ENCODE results near the gene SLC3A2. TPM values are rescaled to one million over a fixed set of nuclear protein-coding genes. Genes with fewer than 3 reads are reported as not detected.

SLC3A2 gene
- total RNA-seq (100 to 1,000 TPM; 131 to 228 TPM), polyA plus RNA-seq (ENCODE audit: insufficient read length in 6 of 6) (100 to 1,000 TPM; 161 to 223 (median 180) TPM)
- long read RNA-seq, donor 1, transcript SLC3A2-201 (9 exons, 1,904 nt): major isoform, 35 of 79 reads
- long read RNA-seq, donor 1, transcript SLC3A2-208 (8 exons, 1,486 nt): minor isoform, 10 of 79 reads
- long read RNA-seq, donor 1, partial matches to known transcripts: 27 of 79 reads
- long read RNA-seq, donor 1, other reads (novel, unspliced or antisense): 0 of 79 reads
- long read RNA-seq, donor 2, transcript SLC3A2-201 (9 exons, 1,904 nt): major isoform, 21 of 58 reads
- long read RNA-seq, donor 2, partial matches to known transcripts: 32 of 58 reads
- long read RNA-seq, donor 2, other reads (novel, unspliced or antisense): 0 of 58 reads
- long read RNA-seq, donor 3, transcript SLC3A2-208 (8 exons, 1,486 nt): minor isoform, 7 of 50 reads
- long read RNA-seq, donor 3, transcript SLC3A2-201 (9 exons, 1,904 nt): major isoform, 31 of 50 reads
- long read RNA-seq, donor 3, partial matches to known transcripts: 6 of 50 reads
- long read RNA-seq, donor 3, other reads (novel, unspliced or antisense): 0 of 50 reads
- long read RNA-seq, donor 4, transcript SLC3A2-201 (9 exons, 1,904 nt): major isoform, 100 of 126 reads
- long read RNA-seq, donor 4, transcript SLC3A2-208 (8 exons, 1,486 nt): minor isoform, 8 of 126 reads
- long read RNA-seq, donor 4, partial matches to known transcripts: 5 of 126 reads
- long read RNA-seq, donor 4, other reads (novel, unspliced or antisense): 9 of 126 reads
- long read RNA-seq, donor 5, transcript SLC3A2-208 (8 exons, 1,486 nt): minor isoform, 7 of 200 reads
- long read RNA-seq, donor 5, transcript SLC3A2-201 (9 exons, 1,904 nt): major isoform, 28 of 200 reads
- long read RNA-seq, donor 5, partial matches to known transcripts: 161 of 200 reads
- long read RNA-seq, donor 5, other reads (novel, unspliced or antisense): 0 of 200 reads
- long read RNA-seq, donor 6, transcript SLC3A2-201 (9 exons, 1,904 nt): major isoform, 27 of 74 reads
- long read RNA-seq, donor 6, transcript SLC3A2-208 (8 exons, 1,486 nt): minor isoform, 8 of 74 reads
- long read RNA-seq, donor 6, partial matches to known transcripts: 34 of 74 reads
- long read RNA-seq, donor 6, other reads (novel, unspliced or antisense): 0 of 74 reads
- long read RNA-seq, donor 7, transcript SLC3A2-201 (9 exons, 1,904 nt): major isoform, 20 of 30 reads
- long read RNA-seq, donor 7, transcript SLC3A2-206 (11 exons, 2,084 nt): minor isoform, 5 of 30 reads
- long read RNA-seq, donor 7, partial matches to known transcripts: 0 of 30 reads
- long read RNA-seq, donor 7, other reads (novel, unspliced or antisense): 0 of 30 reads
- long read RNA-seq, donor 8, transcript SLC3A2-201 (9 exons, 1,904 nt): major isoform, 20 of 38 reads
- long read RNA-seq, donor 8, transcript SLC3A2-208 (8 exons, 1,486 nt): minor isoform, 14 of 38 reads
- long read RNA-seq, donor 8, partial matches to known transcripts: 0 of 38 reads
- long read RNA-seq, donor 8, other reads (novel, unspliced or antisense): 0 of 38 reads
- long read RNA-seq, donor 9: 0 reads
- long read RNA-seq, donor 10, transcript SLC3A2-201 (9 exons, 1,904 nt): major isoform, 294 of 341 reads
- long read RNA-seq, donor 10, transcript SLC3A2-208 (8 exons, 1,486 nt): minor isoform, 14 of 341 reads
- long read RNA-seq, donor 10, transcript SLC3A2-206 (11 exons, 2,084 nt): minor isoform, 5 of 341 reads
- long read RNA-seq, donor 10, partial matches to known transcripts: 3 of 341 reads
- long read RNA-seq, donor 10, other reads (novel, unspliced or antisense): 20 of 341 reads
- long read RNA-seq, donor 11, transcript SLC3A2-208 (8 exons, 1,486 nt): minor isoform, 9 of 68 reads
- long read RNA-seq, donor 11, transcript SLC3A2-201 (9 exons, 1,904 nt): major isoform, 40 of 68 reads
- long read RNA-seq, donor 11, partial matches to known transcripts: 14 of 68 reads
- long read RNA-seq, donor 11, other reads (novel, unspliced or antisense): 0 of 68 reads
- long read RNA-seq, donor 12, transcript SLC3A2-201 (9 exons, 1,904 nt): major isoform, 29 of 59 reads
- long read RNA-seq, donor 12, partial matches to known transcripts: 23 of 59 reads
- long read RNA-seq, donor 12, other reads (novel, unspliced or antisense): 0 of 59 reads

DNA sequence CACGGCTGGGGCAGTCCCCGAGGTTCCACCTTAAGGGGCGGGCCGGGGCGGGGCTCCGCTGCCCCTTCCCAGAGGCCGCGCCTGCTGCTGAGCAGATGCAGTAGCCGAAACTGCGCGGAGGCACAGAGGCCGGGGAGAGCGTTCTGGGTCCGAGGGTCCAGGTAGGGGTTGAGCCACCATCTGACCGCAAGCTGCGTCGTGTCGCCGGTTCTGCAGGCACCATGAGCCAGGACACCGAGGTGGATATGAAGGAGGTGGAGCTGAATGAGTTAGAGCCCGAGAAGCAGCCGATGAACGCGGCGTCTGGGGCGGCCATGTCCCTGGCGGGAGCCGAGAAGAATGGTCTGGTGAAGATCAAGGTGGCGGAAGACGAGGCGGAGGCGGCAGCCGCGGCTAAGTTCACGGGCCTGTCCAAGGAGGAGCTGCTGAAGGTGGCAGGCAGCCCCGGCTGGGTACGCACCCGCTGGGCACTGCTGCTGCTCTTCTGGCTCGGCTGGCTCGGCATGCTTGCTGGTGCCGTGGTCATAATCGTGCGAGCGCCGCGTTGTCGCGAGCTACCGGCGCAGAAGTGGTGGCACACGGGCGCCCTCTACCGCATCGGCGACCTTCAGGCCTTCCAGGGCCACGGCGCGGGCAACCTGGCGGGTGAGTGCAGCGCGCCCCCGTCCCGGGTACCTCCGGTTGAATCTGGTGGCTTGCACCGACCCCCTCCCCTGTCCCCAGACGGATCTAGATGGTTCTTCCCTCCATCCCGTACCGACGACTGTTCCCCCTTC is at the start of gene SLC3A2:
Gene SLC3A2, plus strand, starts transcription at position 94 of the 776 bp plus-strand sequence. Its CDS starts 128 bp downstream, at position 222.
- TF ChIP-seq, protein P1, sequence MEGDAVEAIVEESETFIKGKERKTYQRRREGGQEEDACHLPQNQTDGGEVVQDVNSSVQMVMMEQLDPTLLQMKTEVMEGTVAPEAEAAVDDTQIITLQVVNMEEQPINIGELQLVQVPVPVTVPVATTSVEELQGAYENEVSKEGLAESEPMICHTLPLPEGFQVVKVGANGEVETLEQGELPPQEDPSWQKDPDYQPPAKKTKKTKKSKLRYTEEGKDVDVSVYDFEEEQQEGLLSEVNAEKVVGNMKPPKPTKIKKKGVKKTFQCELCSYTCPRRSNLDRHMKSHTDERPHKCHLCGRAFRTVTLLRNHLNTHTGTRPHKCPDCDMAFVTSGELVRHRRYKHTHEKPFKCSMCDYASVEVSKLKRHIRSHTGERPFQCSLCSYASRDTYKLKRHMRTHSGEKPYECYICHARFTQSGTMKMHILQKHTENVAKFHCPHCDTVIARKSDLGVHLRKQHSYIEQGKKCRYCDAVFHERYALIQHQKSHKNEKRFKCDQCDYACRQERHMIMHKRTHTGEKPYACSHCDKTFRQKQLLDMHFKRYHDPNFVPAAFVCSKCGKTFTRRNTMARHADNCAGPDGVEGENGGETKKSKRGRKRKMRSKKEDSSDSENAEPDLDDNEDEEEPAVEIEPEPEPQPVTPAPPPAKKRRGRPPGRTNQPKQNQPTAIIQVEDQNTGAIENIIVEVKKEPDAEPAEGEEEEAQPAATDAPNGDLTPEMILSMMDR (IDR thresholded peaks at IDR 0.05): peak; percentile 46 to 64
- H3K4me3 ChIP-seq: peak within 1 kb of the TSS; percentile 86 to 92
- ATAC-seq (peak; percentile 91), DNase-seq (peak; percentile 90 to 97 (median 92))
- peaks cover 0 to 42% of the 10 kb centered on the region in 2 donors for H3K36me3 ChIP-seq
- H3K27ac ChIP-seq: peak within 1 kb of the TSS; percentile 99
- no peaks in the 10 kb centered on the region for H3K27me3 ChIP-seq
- H3K9me3 ChIP-seq: no peaks in the 10 kb centered on the region
- intact Hi-C loops (cut with DNase I): no loop called here
- peaks cover 39 to 54% of the 10 kb centered on the region in 2 donors for H3K4me1 ChIP-seq

DNA sequence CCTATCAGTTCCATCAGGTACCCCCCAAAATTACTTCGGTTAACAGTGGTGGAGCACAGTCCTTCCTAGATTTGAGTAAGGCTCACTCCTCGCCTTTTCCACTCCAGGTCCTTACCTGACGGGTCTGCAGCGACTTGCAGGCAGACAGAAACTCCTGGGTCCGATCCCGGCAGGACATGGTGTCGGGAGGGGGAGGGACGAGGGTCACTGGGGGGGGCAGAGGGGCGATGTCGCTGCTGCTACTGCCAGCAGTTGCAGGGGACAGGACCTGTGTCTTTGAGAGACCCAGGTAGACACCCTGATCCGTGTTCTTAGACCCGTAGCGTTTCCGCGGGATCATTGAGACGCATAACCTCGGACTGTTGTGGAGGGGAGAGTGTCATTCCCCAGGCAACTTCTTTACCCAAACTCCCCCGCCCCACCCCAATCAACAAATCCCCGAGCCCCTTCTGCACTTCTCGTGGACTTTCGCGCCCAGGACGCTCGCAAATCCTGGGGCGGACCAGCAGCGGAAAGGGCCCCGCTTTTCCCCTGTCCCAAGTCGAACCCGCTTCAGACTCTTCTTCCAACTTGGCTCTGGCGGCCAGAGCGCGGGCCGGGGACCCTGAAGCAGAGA is 49.7 kb upstream of the SLC3A2 start:
- TF ChIP-seq, protein P1 (IDR thresholded peaks at IDR 0.05): no peak
- Histone ChIP-seq H3K27me3 (no peaks in the 10 kb centered on the region), H3K9me3 (no peaks in the 10 kb centered on the region), H3K4me1 (peaks cover 8 to 52% of the 10 kb centered on the region in 2 donors), H3K36me3 (peaks cover 0 to 67% of the 10 kb centered on the region in 2 donors), H3K27ac (peak overlapping the region; percentile 90 to 92), H3K4me3 (peak overlapping the region; percentile 83 to 91)
- intact Hi-C loops (cut with DNase I): no loop called here
- ATAC-seq (no peak), DNase-seq (peak in 1 of 4 donors; percentile 76)

DNA sequence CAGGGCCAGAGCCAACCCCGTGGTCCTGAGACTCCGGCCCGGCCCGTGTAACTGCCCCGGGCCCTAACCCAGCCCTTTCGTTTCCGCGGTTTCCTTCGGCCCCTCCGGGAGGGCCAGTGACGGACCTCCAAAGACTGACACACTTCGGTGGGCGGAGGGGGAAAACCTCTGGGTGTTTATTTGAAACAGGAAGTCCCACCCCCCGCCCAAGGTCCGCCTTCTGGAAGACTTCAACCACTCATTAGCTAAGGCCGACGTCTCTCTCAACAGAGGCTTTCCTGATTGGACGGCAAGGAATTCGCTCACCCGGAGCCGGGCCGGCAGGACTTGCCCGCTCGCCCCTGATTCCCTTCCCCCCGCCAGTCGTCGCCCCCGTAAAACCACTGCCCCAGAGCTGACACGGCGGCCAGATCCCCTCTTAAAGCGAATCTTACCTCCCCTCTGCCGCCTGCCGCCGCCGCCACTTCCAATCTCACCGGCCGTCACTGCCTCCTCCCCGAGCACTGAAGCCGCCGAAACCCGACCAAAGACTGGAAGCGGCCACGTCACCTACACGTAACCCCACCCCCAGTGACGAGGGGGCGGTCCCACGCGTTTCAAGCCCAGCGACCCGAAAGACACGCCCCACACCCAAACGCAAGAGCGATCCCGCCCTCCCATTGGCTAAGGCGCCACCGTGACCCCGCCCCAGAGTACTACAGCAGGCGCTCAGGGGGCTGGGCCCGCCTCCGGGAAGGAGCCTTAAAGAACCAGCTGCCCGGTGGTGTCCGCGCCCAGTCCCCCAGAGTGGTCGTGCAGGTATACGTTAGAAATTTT is 49.0 kb upstream of the SLC3A2 start, which contains the start of gene STX5:
Gene STX5, minus strand, starts transcription at position 532 of the 816 bp plus-strand sequence. CDS start 808 bp downstream, outside the sequence.
- H3K27ac ChIP-seq: peak within 1 kb of the TSS; percentile 90 to 92
- DNase-seq: peak; percentile 99 to 100 (median 99)
- H3K4me1 ChIP-seq: peaks cover 8 to 59% of the 10 kb centered on the region in 2 donors
- no peaks in the 10 kb centered on the region for H3K9me3 ChIP-seq
- TF ChIP-seq, protein P1 (IDR thresholded peaks at IDR 0.05): no peak
- peaks cover 0 to 62% of the 10 kb centered on the region in 2 donors for H3K36me3 ChIP-seq
- ATAC-seq: peak; percentile 99
- peak within 1 kb of the TSS; percentile 83 to 91 for H3K4me3 ChIP-seq
- intact Hi-C loops (cut with DNase I): no loop called here
- H3K27me3 ChIP-seq: no peaks in the 10 kb centered on the region

All from left lung (tissue), 14 donors.